GM12878 (cell line): Measurements from ENCODE around the gene PLA2G1B. TPM values are rescaled to one million over a fixed set of nuclear protein-coding genes. Genes with fewer than 3 reads are reported as not detected.

ENCODE experiments used
- BACH1 ChIP-seq: fragments of 450-650 bp; IDR thresholded peaks from 2 replicates; pipeline ENCODE4 v1.6.1; 2017; ENCODE audit warnings: mild to moderate bottlenecking, borderline replicate concordance
- BRCA1 ChIP-seq: IDR thresholded peaks from 2 replicates; pipeline ENCODE4 v1.6.1; 2011; ENCODE audit warnings: low read depth, low read length, improper control_type of control experiment
- CHD1 ChIP-seq: IDR thresholded peaks from 2 replicates; pipeline ENCODE4 v1.6.1; 2012; ENCODE audit warnings: low read depth, low read length, improper control_type of control experiment
- CHD2 ChIP-seq: IDR thresholded peaks from 2 replicates; pipeline ENCODE4 v1.6.1; 2011; ENCODE audit warnings: low read depth, low read length, improper control_type of control experiment, borderline replicate concordance
- DPF2 ChIP-seq: fragments of 450-650 bp; IDR thresholded peaks from 2 replicates; pipeline ENCODE4 v1.6.1; 2017; ENCODE audit warnings: mild to moderate bottlenecking
- FOXK2 ChIP-seq: fragments of 450-650 bp; IDR thresholded peaks from 2 replicates; pipeline ENCODE4 v1.6.1; 2017; ENCODE audit warnings: mild to moderate bottlenecking, moderate library complexity
- GABPA ChIP-seq: IDR thresholded peaks from 2 replicates; pipeline ENCODE4 v1.6.1; 2014; ENCODE audit warnings: antibody characterized with exemption, low read depth, mild to moderate bottlenecking, inconsistent platforms
- KDM1A ChIP-seq: fragments of 200-600 bp; sonication (generic); IDR thresholded peaks from 2 replicates; pipeline ENCODE4 v1.6.1; 2016; ENCODE audit warnings: borderline replicate concordance
- MEF2B ChIP-seq: fragments of 450-650 bp; IDR thresholded peaks from 2 replicates; pipeline ENCODE4 v1.6.1; 2018; ENCODE audit warnings: mild to moderate bottlenecking, moderate library complexity; ENCODE audit not compliant: partially characterized antibody, poor library complexity, severe bottlenecking
- MTA3 ChIP-seq: IDR thresholded peaks from 2 replicates; pipeline ENCODE4 v1.6.1; 2012; ENCODE audit warnings: low read length, inconsistent platforms, borderline replicate concordance
- MXI1 ChIP-seq: fragments of 150-350 bp; IDR thresholded peaks from 2 replicates; pipeline ENCODE4 v1.6.1; 2011; ENCODE audit warnings: low read depth, mild to moderate bottlenecking, inconsistent platforms, low read length, improper control_type of control experiment
- MYB ChIP-seq: fragments of 150-350 bp; IDR thresholded peaks from 2 replicates; pipeline ENCODE4 v1.6.1; 2014; ENCODE audit warnings: mild to moderate bottlenecking, low read depth, low read length, borderline replicate concordance
- NBN ChIP-seq: fragments of 450-650 bp; IDR thresholded peaks from 2 replicates; pipeline ENCODE4 v1.6.1; 2016
- NFXL1 ChIP-seq: fragments of 450-650 bp; IDR thresholded peaks from 2 replicates; pipeline ENCODE4 v1.6.1; 2017; ENCODE audit warnings: antibody characterized with exemption, mild to moderate bottlenecking, borderline replicate concordance
- RAD21 ChIP-seq: IDR thresholded peaks from 2 replicates; pipeline ENCODE4 v1.6.1; 2011; ENCODE audit warnings: mild to moderate bottlenecking, low read depth, low read length, moderate library complexity; ENCODE audit not compliant: insufficient read depth
- SIX5 ChIP-seq: IDR thresholded peaks from 2 replicates; pipeline ENCODE4 v1.6.1; 2011; ENCODE audit warnings: mild to moderate bottlenecking, low read depth, low read length, moderate library complexity; ENCODE audit not compliant: severe bottlenecking
- SPI1 ChIP-seq: IDR thresholded peaks from 2 replicates; pipeline ENCODE4 v1.6.1; 2011; ENCODE audit warnings: low read depth, mild to moderate bottlenecking, low read length, moderate library complexity, borderline replicate concordance; ENCODE audit not compliant: insufficient read depth
- TAF1 ChIP-seq: IDR thresholded peaks from 2 replicates; pipeline ENCODE4 v1.6.1; 2011; ENCODE audit warnings: mild to moderate bottlenecking, low read depth, low read length, borderline replicate concordance
- WRNIP1 ChIP-seq: IDR thresholded peaks from 2 replicates; pipeline ENCODE4 v1.6.1; 2011; ENCODE audit warnings: low read depth, low read length, improper control_type of control experiment, borderline replicate concordance
- ZNF207 ChIP-seq: fragments of 450-650 bp; IDR thresholded peaks from 2 replicates; pipeline ENCODE4 v1.6.1; 2014; ENCODE audit warnings: antibody characterized with exemption, mild to moderate bottlenecking, borderline replicate concordance
- ZZZ3 ChIP-seq: IDR thresholded peaks from 2 replicates; pipeline ENCODE4 v1.6.1; 2011; ENCODE audit warnings: low read depth; ENCODE audit not compliant: control insufficient read depth, insufficient read length
- polyA plus RNA-seq, 11 experiments: library from polyadenylated mRNA; depleted of rRNA in 4 of 11; unstranded in 6 of 11; stranded (reverse) in 5 of 11; fragments of >200 nt; fragmentation: Nextera tagmentation in 4 of 11; fragmentation: Illumina TruSeq in 1 of 11; extraction: Ambion mirVana in 4 of 11; extraction: Trizol in 1 of 11; gene quantifications; 1 replicate in 1 of 11; 2 replicates in 10 of 11; pipeline versions ENCODE4 v1.2.1 to v1.2.3, GENCODE V29; 2011 to 2016; ENCODE audit warnings: inconsistent platforms in 2 of 11, missing spikeins in 2 of 11, low read depth in 1 of 11
- total RNA-seq, 4 experiments: library from RNA; depleted of rRNA in 3 of 4; stranded (reverse); fragments of >200 nt in 3 of 4; fragmentation: Illumina TruSeq in 1 of 4; extraction: Trizol in 1 of 4; gene quantifications; 2 replicates each; pipeline versions ENCODE4 v1.2.1 to v1.2.3, GENCODE V29; 2013 to 2021
- TF ChIP-seq, protein P1 (sequence below): fragments of 450-650 bp; formaldehyde crosslinking; IDR thresholded peaks from 2 replicates; pipeline ENCODE4 v1.4.0; 2020; ENCODE audit warnings: mild to moderate bottlenecking, moderate library complexity
- TF ChIP-seq, protein P2 (sequence below): fragments of 450-650 bp; IDR thresholded peaks from 2 replicates; pipeline ENCODE4 v1.6.1; 2017; ENCODE audit warnings: mild to moderate bottlenecking, moderate library complexity

The PLA2G1B gene
- total and polyA plus RNA-seq, 10 of the 15 experiments (the other 5 are each of a cell fraction or from before 2014, with no cell fraction given): not detected

DNA sequence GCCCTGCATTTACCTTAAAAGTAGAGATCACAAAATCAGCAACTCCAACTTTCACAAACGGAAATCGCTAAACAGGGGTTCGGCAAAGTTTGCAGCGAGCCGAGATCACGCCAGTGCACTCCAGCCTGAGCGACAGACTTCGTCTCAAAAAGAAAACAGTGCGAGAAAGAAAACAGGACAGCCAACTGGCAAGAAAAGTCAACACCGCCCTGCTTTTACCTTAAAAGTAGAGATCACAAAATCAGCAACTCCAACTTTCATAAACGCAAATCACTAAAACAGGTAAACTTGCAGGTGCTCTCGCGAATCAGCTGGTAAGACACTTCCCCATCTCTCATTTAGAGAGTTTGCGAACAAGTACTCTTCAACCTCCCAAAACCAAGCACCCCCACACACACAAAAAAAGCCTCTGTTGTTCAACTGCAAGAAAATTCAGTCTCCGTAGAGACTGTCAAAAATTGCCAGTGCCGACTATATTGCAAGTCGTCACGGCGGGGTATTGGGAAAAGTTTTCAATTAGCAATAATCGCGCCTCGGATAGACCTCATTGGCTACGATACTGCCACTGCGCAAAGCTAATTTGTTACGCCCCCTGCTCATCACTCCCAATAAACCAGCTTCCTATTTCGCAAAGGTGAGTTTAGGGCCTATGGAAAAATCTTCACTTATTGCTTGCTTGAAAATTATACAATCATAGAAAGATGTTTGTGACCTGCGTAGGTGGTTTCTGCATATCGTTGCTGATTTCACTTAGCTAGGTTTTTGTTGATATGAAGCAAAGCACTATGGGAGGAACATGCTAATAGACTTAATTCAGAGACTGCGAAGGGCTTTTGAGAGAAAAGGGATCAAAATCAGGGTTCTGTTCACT lies 34.7 kb downstream of the PLA2G1B start, which contains the start of gene RNU4-1 (continued):
- peak; percentile 56; the same call in 1 of the 2 replicates for TF ChIP-seq SPI1
- TF ChIP-seq NFXL1: no peak
- TF ChIP-seq ZZZ3: no peak
- TF ChIP-seq WRNIP1: 0 out of 2 replicates have a peak, but pooled peaks have one; percentile 80
- no peak for TF ChIP-seq BRCA1
- TF ChIP-seq RAD21: no peak
- TF ChIP-seq MXI1: no peak
- TF ChIP-seq DPF2: peak; percentile 26; the same call in 1 of the 2 replicates
- TF ChIP-seq KDM1A: no peak
- TF ChIP-seq BACH1: peak; percentile 97
- TF ChIP-seq MTA3: peak; percentile 100
- TF ChIP-seq FOXK2: peak; percentile 41; the same call in 1 of the 2 replicates
- TF ChIP-seq ZNF207: peak; percentile 56
- TF ChIP-seq NBN: peak; percentile 95
- TF ChIP-seq SIX5: peak; percentile 46
- TF ChIP-seq, protein P1, sequence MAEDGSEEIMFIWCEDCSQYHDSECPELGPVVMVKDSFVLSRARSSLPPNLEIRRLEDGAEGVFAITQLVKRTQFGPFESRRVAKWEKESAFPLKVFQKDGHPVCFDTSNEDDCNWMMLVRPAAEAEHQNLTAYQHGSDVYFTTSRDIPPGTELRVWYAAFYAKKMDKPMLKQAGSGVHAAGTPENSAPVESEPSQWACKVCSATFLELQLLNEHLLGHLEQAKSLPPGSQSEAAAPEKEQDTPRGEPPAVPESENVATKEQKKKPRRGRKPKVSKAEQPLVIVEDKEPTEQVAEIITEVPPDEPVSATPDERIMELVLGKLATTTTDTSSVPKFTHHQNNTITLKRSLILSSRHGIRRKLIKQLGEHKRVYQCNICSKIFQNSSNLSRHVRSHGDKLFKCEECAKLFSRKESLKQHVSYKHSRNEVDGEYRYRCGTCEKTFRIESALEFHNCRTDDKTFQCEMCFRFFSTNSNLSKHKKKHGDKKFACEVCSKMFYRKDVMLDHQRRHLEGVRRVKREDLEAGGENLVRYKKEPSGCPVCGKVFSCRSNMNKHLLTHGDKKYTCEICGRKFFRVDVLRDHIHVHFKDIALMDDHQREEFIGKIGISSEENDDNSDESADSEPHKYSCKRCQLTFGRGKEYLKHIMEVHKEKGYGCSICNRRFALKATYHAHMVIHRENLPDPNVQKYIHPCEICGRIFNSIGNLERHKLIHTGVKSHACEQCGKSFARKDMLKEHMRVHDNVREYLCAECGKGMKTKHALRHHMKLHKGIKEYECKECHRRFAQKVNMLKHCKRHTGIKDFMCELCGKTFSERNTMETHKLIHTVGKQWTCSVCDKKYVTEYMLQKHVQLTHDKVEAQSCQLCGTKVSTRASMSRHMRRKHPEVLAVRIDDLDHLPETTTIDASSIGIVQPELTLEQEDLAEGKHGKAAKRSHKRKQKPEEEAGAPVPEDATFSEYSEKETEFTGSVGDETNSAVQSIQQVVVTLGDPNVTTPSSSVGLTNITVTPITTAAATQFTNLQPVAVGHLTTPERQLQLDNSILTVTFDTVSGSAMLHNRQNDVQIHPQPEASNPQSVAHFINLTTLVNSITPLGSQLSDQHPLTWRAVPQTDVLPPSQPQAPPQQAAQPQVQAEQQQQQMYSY (CRISPR knock-in tag): peak; percentile 92
- peak; percentile 38 for TF ChIP-seq TAF1
- TF ChIP-seq, protein P2, sequence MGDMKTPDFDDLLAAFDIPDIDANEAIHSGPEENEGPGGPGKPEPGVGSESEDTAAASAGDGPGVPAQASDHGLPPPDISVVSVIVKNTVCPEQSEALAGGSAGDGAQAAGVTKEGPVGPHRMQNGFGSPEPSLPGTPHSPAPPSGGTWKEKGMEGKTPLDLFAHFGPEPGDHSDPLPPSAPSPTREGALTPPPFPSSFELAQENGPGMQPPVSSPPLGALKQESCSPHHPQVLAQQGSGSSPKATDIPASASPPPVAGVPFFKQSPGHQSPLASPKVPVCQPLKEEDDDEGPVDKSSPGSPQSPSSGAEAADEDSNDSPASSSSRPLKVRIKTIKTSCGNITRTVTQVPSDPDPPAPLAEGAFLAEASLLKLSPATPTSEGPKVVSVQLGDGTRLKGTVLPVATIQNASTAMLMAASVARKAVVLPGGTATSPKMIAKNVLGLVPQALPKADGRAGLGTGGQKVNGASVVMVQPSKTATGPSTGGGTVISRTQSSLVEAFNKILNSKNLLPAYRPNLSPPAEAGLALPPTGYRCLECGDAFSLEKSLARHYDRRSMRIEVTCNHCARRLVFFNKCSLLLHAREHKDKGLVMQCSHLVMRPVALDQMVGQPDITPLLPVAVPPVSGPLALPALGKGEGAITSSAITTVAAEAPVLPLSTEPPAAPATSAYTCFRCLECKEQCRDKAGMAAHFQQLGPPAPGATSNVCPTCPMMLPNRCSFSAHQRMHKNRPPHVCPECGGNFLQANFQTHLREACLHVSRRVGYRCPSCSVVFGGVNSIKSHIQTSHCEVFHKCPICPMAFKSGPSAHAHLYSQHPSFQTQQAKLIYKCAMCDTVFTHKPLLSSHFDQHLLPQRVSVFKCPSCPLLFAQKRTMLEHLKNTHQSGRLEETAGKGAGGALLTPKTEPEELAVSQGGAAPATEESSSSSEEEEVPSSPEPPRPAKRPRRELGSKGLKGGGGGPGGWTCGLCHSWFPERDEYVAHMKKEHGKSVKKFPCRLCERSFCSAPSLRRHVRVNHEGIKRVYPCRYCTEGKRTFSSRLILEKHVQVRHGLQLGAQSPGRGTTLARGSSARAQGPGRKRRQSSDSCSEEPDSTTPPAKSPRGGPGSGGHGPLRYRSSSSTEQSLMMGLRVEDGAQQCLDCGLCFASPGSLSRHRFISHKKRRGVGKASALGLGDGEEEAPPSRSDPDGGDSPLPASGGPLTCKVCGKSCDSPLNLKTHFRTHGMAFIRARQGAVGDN: peak; percentile 98
- no peak for TF ChIP-seq CHD1
- TF ChIP-seq MEF2B: no peak
- no peak; the same call in none of the 2 replicates for TF ChIP-seq GABPA
- TF ChIP-seq MYB: 0 out of 2 replicates have a peak, but pooled peaks have one; percentile 65
- no peak; the same call in 1 of the 2 replicates for TF ChIP-seq CHD2
